Activated CD4-positive, alpha-beta memory T cell treated with anti-CD3 and anti-CD28 coated beads for 36 hours (primary cell): Measurements from ENCODE around the gene MKNK2. TPM values are rescaled to one million over a fixed set of nuclear protein-coding genes. Genes with fewer than 3 reads are reported as not detected.
A peak's percentile ranks its signal among the peaks of the same experiment; 100 is the strongest.
"Not testable (repeated sequence)": the region's sequence is repeated elsewhere in the genome, so short reads cannot be mapped to it uniquely, and the experiment has no call there.

Experiments used
- CTCF ChIA-PET: fragments of 350-600 bp; sonication (Branson Sonifier 250); formaldehyde crosslinking; loops from one replicate; lab custom pipeline; 2021; ENCODE audit warnings: antibody characterized with exemption, inconsistent platforms; lab: Charles Lee
- POLR2A ChIA-PET: fragments of 350-600 bp; sonication (Branson Sonifier 250); formaldehyde crosslinking; loops from one replicate; lab custom pipeline; 2021; ENCODE audit warnings: antibody characterized with exemption; lab: Charles Lee
- DNase-seq: peaks from one replicate; pipeline ENCODE4 v3.0.0-alpha.2; 2020
- H3K27ac Mint-ChIP-seq: one replicate; pipeline ENCODE4 v1.8.0; 2021; ENCODE audit warnings: mixed read lengths
- H3K27me3 Mint-ChIP-seq: one replicate; pipeline ENCODE4 v1.8.0; 2021; ENCODE audit warnings: mixed read lengths
- H3K36me3 Mint-ChIP-seq: one replicate; pipeline ENCODE4 v1.8.0; 2021; ENCODE audit warnings: mixed read lengths
- H3K4me1 Mint-ChIP-seq: one replicate; pipeline ENCODE4 v1.8.0; 2021; ENCODE audit warnings: low read depth, mixed read lengths
- H3K4me3 Mint-ChIP-seq: one replicate; pipeline ENCODE4 v1.8.0; 2021; ENCODE audit warnings: mild to moderate bottlenecking, mixed read lengths
- H3K9me3 Mint-ChIP-seq: one replicate; pipeline ENCODE4 v1.8.0; 2021; ENCODE audit warnings: mixed read lengths
- intact Hi-C: fragments of 100-400 bp; cut with micrococcal nuclease; formaldehyde crosslinking; loops from one replicate; pipeline ENCODE4 v1.15.1; 2023
- total RNA-seq, 2 experiments: library from RNA; stranded (reverse); gene quantifications; one replicate each; pipeline ENCODE4 v1.2.3, GENCODE V29; 2021

Gene MKNK2
- total RNA-seq, result 100 to 1,000 TPM; 143 to 157 TPM

DNA sequence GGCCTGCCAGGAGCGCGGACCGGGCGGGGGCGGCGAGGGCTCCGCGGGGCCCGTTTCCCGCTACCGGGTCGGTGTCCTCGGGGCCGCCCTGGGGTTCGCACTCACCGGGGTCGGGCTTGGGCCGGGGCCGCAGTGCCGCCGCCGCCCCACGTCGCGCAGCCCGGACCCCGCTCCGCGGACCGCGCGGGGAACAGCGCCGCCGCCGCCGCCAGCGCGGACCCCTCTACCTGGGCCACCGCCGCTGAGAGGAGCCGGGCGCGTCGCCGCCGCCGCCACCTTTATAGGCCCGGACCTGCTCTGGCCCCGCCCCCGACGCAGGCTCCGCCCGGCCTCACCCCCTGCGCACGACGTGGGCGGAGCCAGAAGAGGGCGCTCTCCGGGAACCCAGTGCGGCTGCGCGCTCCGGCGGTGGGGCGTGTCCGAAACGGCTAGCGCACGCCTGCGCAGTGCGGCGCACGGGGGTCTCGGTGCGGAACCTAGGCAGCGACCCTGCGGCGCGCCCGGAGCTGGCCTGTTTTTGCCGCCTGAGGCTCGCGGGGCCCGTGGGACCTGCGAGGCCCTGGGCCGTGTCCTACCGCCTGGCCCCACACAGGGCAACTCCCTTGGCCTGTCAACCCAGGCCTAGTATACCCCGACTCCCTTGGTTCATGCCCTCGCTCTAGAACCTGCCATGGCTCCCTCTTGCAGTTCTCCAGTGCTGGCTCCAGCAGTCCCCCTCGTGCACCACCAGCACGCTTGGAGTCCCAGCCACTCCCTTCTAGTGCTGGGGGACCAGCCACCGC, at the start of gene MKNK2:
Gene MKNK2 (minus strand): TSS at position 254 of the 782 bp plus-strand sequence. CDS start 393 bp downstream, outside the sequence.
- peak within 1 kb of the TSS; percentile 86 for H3K4me3 Mint-ChIP-seq
- intact Hi-C loops, result loop anchor here (1.0 to 2.0 kb wide), 3 partner anchors 9 to 46 kb away; partner anchors contain the start of genes IZUMO4 and MOB3A
- H3K27ac Mint-ChIP-seq, result peak within 1 kb of the TSS; percentile 92
- ChIA-PET POLR2A (interaction anchor here (0.6 to 2.8 kb wide), 10 partner anchors 8 to 145 kb away, joined by 3 to 26 read pairs (median 6); no protein-coding TSS in a partner anchor), CTCF (interaction anchor here (0.6 to 1.8 kb wide), 3 partner anchors 9 to 369 kb away, joined by 3 to 8 read pairs (median 3); no protein-coding TSS in a partner anchor)
- peaks cover 7% of the 10 kb centered on the region for H3K36me3 Mint-ChIP-seq
- peak; percentile 95 for DNase-seq
- H3K27me3 Mint-ChIP-seq, result no peaks in the 10 kb centered on the region
- peaks cover 45% of the 10 kb centered on the region for H3K4me1 Mint-ChIP-seq
- H3K9me3 Mint-ChIP-seq, result no peaks in the 10 kb centered on the region

DNA sequence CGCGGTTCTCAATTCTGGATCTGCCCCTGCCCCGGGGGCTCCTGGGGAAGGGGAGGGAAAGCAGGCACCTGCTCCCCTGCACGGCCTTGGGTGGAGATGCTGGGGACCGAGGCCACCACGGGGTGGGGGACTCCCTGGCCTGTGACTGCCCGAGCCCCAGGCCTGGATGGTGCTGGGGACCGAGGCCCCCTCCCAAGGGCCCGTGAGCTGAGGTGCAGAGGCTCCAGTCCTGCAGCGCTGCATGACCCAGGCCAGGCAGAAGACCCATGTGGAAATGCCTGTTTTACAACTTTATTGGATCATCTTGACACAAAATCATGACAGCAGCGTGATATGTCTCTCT, 49.6 kb upstream of the MKNK2 start:
- Mint-ChIP-seq H3K36me3 (peaks cover 28% of the 10 kb centered on the region), H3K4me3 (no peak overlapping the region), H3K27me3 (no peaks in the 10 kb centered on the region), H3K4me1 (peaks cover 8% of the 10 kb centered on the region), H3K9me3 (peaks cover 6% of the 10 kb centered on the region), H3K27ac (no peak overlapping the region)
- ChIA-PET CTCF (no interaction called here), POLR2A (no interaction called here)
- intact Hi-C loops, result no loop called here
- DNase-seq, result no peak

DNA sequence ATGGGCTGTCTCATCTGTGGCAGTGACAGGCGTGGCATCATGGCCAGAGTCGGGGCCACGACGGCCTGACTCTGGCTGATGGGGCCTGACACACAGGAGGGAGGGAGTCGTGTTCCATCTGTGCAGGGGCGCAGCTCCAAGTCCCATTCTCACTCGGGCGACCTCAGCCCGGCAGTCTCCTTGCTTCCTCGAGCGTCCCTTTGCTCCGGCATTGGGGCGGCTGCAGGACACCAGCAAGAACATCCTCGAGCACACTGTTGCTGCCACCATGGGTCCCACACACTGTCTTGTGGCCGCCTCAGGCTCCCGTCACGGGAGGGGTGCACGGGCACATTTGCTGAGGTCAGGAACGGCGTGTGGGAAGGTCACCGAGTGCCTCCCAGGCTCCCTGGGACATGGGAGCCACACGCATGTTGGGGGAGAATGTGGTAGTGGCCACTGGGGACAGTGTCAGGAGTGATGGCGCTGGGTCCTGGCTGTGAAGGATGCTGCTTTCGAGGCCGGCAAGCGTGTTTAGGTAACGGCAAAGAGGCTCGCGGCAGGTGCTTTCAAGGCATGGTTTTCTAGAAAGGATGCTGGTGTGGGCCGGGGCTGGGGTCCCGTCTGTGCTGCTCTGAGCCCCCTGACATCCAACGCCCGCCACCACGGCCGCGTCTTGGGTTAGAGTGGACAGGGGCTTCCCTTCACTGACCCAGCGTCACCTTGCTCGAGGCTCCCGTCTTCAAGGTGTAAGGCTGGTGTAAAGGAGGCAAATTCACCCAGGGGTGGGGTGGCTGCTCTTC, 49.1 kb upstream of the MKNK2 start:
- POLR2A ChIA-PET, result no interaction called here
- Mint-ChIP-seq H3K36me3 (peaks cover 22% of the 10 kb centered on the region), H3K4me3 (no peak overlapping the region), H3K27me3 (no peaks in the 10 kb centered on the region), H3K4me1 (peaks cover 8% of the 10 kb centered on the region), H3K27ac (no peak overlapping the region), H3K9me3 (peaks cover under 1% of the 10 kb centered on the region)
- intact Hi-C loops, result loop anchor here (10.0 kb wide), 1 partner anchor 495 kb away; the partner anchor contains the start of gene UQCR11
- DNase-seq, result no peak
- CTCF ChIA-PET, result no interaction called here

DNA sequence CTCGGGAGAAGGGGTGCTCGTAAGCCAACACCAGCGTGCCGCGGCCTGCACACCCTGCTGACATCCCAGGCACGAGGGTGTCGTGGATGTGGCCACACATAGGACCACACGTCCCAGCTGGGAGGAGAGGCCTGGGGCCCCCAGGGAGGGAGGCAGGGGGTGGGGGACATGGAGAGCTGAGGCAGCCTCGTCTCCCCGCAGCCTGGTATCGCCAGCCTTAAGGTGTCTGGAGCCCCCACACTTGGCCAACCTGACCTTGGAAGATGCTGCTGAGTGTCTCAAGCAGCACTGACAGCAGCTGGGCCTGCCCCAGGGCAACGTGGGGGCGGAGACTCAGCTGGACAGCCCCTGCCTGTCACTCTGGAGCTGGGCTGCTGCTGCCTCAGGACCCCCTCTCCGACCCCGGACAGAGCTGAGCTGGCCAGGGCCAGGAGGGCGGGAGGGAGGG, 48.0 kb upstream of the MKNK2 start:
- ChIA-PET CTCF (interaction anchor here (0.6 kb wide), 1 partner anchor 1001 kb away, joined by 3 read pairs; no protein-coding TSS in a partner anchor), POLR2A (no interaction called here)
- Mint-ChIP-seq H3K27ac (no peak overlapping the region), H3K4me3 (no peak overlapping the region), H3K4me1 (peaks cover 14% of the 10 kb centered on the region), H3K9me3 (no peaks in the 10 kb centered on the region), H3K27me3 (no peaks in the 10 kb centered on the region), H3K36me3 (peaks cover 22% of the 10 kb centered on the region)
- intact Hi-C loops, result loop anchor here (10.0 kb wide), 1 partner anchor 494 kb away; the partner anchor contains the start of gene UQCR11
- no peak for DNase-seq

DNA sequence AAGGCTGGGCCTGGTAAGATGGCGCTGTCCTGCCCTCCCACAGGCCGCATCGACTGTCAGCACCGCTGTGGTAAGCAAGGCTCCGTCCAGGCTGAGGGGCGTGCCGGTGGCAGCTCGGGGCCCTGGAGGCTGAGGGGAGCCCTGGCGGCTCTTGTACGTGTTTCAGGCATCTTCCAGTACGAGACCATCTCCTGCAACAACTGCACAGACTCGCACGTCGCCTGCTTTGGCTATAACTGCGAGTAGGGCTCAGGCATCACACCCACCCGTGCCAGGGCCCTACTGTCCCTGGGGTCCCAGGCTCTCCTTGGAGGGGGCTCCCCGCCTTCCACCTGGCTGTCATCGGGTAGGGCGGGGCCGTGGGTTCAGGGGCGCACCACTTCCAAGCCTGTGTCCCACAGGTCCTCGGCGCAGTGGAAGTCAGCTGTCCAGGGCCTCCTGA, 46.9 kb upstream of the MKNK2 start:
- Mint-ChIP-seq H3K9me3 (no peaks in the 10 kb centered on the region), H3K36me3 (peaks cover 24% of the 10 kb centered on the region), H3K27ac (no peak overlapping the region), H3K4me1 (peaks cover 22% of the 10 kb centered on the region), H3K27me3 (no peaks in the 10 kb centered on the region), H3K4me3 (peak overlapping the region; percentile 88)
- intact Hi-C loops, result loop anchor here (2.0 to 10.0 kb wide), 6 partner anchors 37 to 493 kb away; partner anchors contain the start of genes MKNK2 and UQCR11
- ChIA-PET CTCF (interaction anchor here (0.9 to 1.5 kb wide), 3 partner anchors 10 to 18 kb away, joined by 3 to 5 read pairs (median 4); no protein-coding TSS in a partner anchor), POLR2A (interaction anchor here (0.6 to 1.2 kb wide), 2 partner anchors 13 to 15 kb away, joined by 4 to 5 read pairs; no protein-coding TSS in a partner anchor)
- no peak for DNase-seq

DNA sequence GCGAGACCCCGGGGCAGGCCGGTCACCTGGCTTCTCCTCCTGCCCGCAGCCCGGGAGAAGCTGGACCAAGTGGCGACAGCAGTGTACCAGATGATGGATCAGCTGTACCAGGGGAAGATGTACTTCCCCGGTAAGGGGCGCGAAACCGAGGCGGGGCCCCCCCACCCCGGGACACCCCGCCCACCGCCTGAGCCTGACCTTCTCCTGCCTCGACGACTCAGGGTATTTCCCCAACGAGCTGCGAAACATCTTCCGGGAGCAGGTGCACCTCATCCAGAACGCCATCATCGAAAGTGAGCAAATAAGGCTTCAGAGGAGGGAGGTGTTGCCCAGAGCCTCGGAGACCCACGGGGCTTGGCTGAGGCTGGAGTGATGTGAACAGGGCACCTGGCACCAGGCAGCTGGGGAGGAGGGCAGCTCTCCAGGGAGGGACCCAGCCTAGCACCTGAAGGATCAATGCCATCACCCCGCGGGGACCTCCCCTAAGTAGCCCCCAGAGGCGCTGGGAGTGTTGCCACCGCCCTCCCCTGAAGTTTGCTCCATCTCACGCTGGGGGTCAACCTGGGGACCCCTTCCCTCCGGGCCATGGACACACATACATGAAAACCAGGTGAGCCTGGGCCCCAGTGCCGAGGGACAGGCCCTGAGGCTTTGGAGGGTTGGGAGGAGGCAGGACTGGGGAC, 46.3 kb upstream of the MKNK2 start:
- ChIA-PET CTCF (interaction anchor here (0.6 to 1.5 kb wide), 6 partner anchors 8 to 244 kb away, joined by 3 to 5 read pairs (median 3); no protein-coding TSS in a partner anchor), POLR2A (interaction anchor here (0.6 to 1.2 kb wide), 2 partner anchors 12 to 14 kb away, joined by 4 to 5 read pairs; no protein-coding TSS in a partner anchor)
- DNase-seq, result peak; percentile 78
- peak overlapping the region; percentile 86 for H3K27ac Mint-ChIP-seq
- peaks cover 26% of the 10 kb centered on the region for H3K36me3 Mint-ChIP-seq
- H3K4me3 Mint-ChIP-seq, result peak overlapping the region; percentile 88
- intact Hi-C loops, result loop anchor here (2.0 to 10.0 kb wide), 6 partner anchors 37 to 493 kb away; partner anchors contain the start of genes MKNK2 and UQCR11
- H3K27me3 Mint-ChIP-seq, result no peaks in the 10 kb centered on the region
- H3K4me1 Mint-ChIP-seq, result peaks cover 26% of the 10 kb centered on the region
- no peaks in the 10 kb centered on the region for H3K9me3 Mint-ChIP-seq

DNA sequence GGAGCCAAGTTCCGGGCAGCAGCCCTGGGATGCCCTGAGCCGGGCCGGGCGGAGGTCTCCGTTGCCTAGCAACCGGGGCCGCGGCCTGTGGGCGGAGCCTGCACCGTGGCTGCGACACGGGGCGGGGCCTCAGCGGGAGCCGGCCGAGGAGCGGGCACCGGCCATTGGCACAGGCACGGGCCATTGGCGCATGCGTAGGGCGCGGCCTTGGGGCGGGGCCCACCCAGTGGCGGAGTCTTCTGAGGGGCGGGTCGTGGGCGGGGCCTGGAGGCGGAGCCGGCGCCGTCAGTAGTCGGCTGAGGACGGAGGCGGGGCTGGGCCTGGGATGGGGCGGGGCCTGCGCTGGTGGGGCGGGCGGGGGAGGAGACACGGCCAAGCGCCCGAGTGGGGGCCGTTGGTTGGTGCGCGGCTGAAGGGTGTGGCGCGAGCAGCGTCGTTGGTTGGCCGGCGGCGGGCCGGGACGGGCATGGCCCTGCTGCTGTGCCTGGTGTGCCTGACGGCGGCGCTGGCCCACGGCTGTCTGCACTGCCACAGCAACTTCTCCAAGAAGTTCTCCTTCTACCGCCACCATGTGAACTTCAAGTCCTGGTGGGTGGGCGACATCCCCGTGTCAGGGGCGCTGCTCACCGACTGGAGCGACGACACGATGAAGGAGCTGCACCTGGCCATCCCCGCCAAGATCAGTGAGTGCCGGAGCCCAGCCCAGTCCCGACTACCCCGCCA, 45.6 kb upstream of the MKNK2 start, which contains the start of gene IZUMO4:
Gene IZUMO4 (plus strand): TSS at position 436 of the 723 bp plus-strand sequence. CDS start 31 bp downstream, at position 467.
- intact Hi-C loops, result loop anchor here (1.0 to 10.0 kb wide), 8 partner anchors 11 to 492 kb away; partner anchors contain the start of genes AP3D1, MKNK2 and UQCR11
- peaks cover 30% of the 10 kb centered on the region for H3K4me1 Mint-ChIP-seq
- peak; percentile 100 for DNase-seq
- peaks cover 23% of the 10 kb centered on the region for H3K36me3 Mint-ChIP-seq
- ChIA-PET CTCF (interaction anchor here (0.6 to 2.5 kb wide), 7 partner anchors 9 to 244 kb away, joined by 3 to 13 read pairs (median 3); no protein-coding TSS in a partner anchor), POLR2A (interaction anchor here (1.2 to 3.7 kb wide), 3 partner anchors 9 to 13 kb away, joined by 4 to 41 read pairs (median 6); no protein-coding TSS in a partner anchor)
- H3K27ac Mint-ChIP-seq, result peak within 1 kb of the TSS; percentile 87
- H3K4me3 Mint-ChIP-seq, result peak within 1 kb of the TSS; percentile 94
- no peaks in the 10 kb centered on the region for H3K27me3 Mint-ChIP-seq
- H3K9me3 Mint-ChIP-seq, result no peaks in the 10 kb centered on the region

DNA sequence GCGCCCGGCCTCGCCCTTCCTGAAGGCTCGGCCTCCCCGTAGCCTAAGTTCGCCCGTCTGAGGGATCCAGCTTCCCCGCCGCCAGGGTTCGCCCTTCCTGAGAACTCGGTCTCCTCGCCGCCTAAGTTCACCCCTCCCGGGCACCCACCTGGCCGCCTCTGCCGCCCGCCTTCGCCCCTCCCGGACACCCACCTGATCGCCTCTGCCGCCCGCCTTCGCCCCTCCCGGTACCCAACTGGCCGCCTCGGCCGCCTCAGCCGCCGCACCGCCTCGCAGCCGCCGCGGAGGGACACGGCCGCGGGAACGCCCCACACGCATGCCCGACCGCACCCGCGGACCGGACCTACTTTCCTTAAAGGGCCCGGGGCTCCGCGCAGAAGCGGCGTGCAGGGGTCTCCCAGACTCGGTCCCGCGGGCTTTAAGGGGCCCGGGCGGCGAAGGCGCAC, 45.0 kb upstream of the MKNK2 start, which contains the start of gene MOB3A:
Gene MOB3A (minus strand): TSS at position 293 of the 446 bp plus-strand sequence. CDS start 17,766 bp downstream, outside the sequence.
- peak; percentile 90 for DNase-seq
- ChIA-PET POLR2A (interaction anchor here (0.6 to 3.7 kb wide), 4 partner anchors 9 to 76 kb away, joined by 3 to 41 read pairs (median 4); no protein-coding TSS in a partner anchor), CTCF (interaction anchor here (0.7 to 2.5 kb wide), 4 partner anchors 13 to 893 kb away, joined by 3 to 13 read pairs (median 5); no protein-coding TSS in a partner anchor)
- peak within 1 kb of the TSS; percentile 93 for H3K27ac Mint-ChIP-seq
- peak within 1 kb of the TSS; percentile 94 for H3K4me3 Mint-ChIP-seq
- H3K27me3 Mint-ChIP-seq, result no peaks in the 10 kb centered on the region
- peaks cover 23% of the 10 kb centered on the region for H3K36me3 Mint-ChIP-seq
- H3K4me1 Mint-ChIP-seq, result peaks cover 31% of the 10 kb centered on the region
- H3K9me3 Mint-ChIP-seq, result no peaks in the 10 kb centered on the region
- intact Hi-C loops, result loop anchor here (1.0 to 10.0 kb wide), 8 partner anchors 11 to 491 kb away; partner anchors contain the start of genes AP3D1, MKNK2 and UQCR11

DNA sequence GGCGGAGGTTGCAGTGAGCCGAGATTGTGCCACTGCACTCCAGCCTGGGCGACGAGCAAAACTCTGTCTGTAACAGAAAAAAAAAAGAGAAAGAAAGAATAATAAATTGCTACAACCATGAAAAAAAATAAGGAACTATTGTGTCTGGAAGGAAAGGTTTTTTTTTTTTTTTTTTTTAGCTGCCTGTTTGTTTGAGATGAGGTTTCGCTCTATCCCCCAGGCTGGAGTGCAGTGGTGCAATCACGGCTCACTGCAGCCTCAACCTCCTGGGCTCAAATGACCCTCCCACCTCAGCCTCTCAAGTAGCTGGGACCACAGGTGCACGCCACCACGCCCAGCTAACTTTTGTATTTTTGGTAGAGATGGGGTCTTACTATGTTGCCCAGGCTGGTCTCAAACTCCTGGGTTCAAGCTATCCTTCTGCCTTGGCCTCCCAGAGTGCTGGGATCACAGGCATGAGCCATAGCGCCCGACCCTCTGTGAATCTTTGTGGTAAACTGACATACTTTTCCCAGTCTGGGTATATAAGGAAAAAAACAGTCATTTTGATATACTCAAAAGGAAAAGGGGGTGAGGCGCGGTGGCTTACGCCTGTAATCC, 41.0 kb upstream of the MKNK2 start:
- Mint-ChIP-seq H3K4me1 (peaks cover 63% of the 10 kb centered on the region), H3K36me3 (peaks cover 26% of the 10 kb centered on the region)
- intact Hi-C loops, result loop anchor here (10.0 kb wide), 1 partner anchor 487 kb away; the partner anchor contains the start of gene UQCR11
- H3K4me3 Mint-ChIP-seq, H3K27me3 Mint-ChIP-seq, DNase-seq, H3K27ac Mint-ChIP-seq, H3K9me3 Mint-ChIP-seq: not testable (repeated sequence)
- POLR2A ChIA-PET, result interaction anchor here (1.3 kb wide), 1 partner anchor 40 kb away, joined by 3 read pairs; no protein-coding TSS in a partner anchor
- CTCF ChIA-PET, result interaction anchor here (1.0 kb wide), 1 partner anchor 146 kb away, joined by 3 read pairs; no protein-coding TSS in a partner anchor
